B cell (primary cell): ENCODE data around the gene SNW1. TPM values are rescaled to one million over a fixed set of nuclear protein-coding genes. Genes with fewer than 3 reads are reported as not detected.

Source experiments
- ATAC-seq: fragments of 200-7000 bp; cut with Tn5 transposase; one replicate; pipeline ENCODE4 v1.10.0; 2021; ENCODE audit warnings: low read depth, mild to moderate bottlenecking, moderate number of reproducible peaks, moderate library complexity
- CTCF ChIA-PET: fragments of 350-600 bp; sonication (Branson Sonifier 250); formaldehyde crosslinking; loops from one replicate; lab custom pipeline; 2021; ENCODE audit warnings: antibody characterized with exemption, inconsistent platforms; lab: Charles Lee
- POLR2A ChIA-PET: fragments of 350-600 bp; sonication (Branson Sonifier 250); formaldehyde crosslinking; loops from one replicate; lab custom pipeline; 2021; ENCODE audit warnings: antibody characterized with exemption; lab: Charles Lee
- DNase-seq: peaks from one replicate; pipeline ENCODE4 v3.0.0; 2013
- H2AFZ ChIP-seq: 2 replicates; pipeline ENCODE4 v1.6.1; 2012; ENCODE audit warnings: mild to moderate bottlenecking, low read depth, low read length; ENCODE audit not compliant: insufficient read depth, poor library complexity, severe bottlenecking
- H3K27ac ChIP-seq, 2 donors: 1 replicate in 1 of 2; 2 replicates in 1 of 2; pipeline ENCODE4 v1.5.1; 2012 to 2013; ENCODE audit warnings: low read length in 2 of 2, mild to moderate bottlenecking in 2 of 2, moderate library complexity in 1 of 2
- H3K27me3 ChIP-seq, 4 experiments: fragments of 200-600 bp in 1 of 4; sonication (generic) in 1 of 4; replicated peaks in 1 of 4; 1 replicate in 2 of 4; 2 replicates in 2 of 4; pipeline versions ENCODE4 v1.6.1 to v1.7.0; 2013 to 2016; ENCODE audit warnings: low read length in 3 of 4, mild to moderate bottlenecking in 2 of 4, mixed read lengths in 1 of 4, moderate library complexity in 1 of 4; ENCODE audit not compliant: insufficient read depth in 4 of 4, control insufficient read depth in 3 of 4; ENCODE audit errors: control extremely low read depth in 1 of 4
- H3K36me3 ChIP-seq, 2 experiments: replicated peaks in 1 of 2; 1 replicate in 1 of 2; 2 replicates in 1 of 2; pipeline versions ENCODE4 v1.6.1 to v1.7.1; 2013; ENCODE audit warnings: low read length in 1 of 2; ENCODE audit not compliant: insufficient read depth in 2 of 2, control insufficient read depth in 1 of 2; ENCODE audit errors: control extremely low read depth in 1 of 2, extremely low read depth in 1 of 2
- H3K4me1 ChIP-seq, 2 donors: fragments of 200-600 bp in 1 of 2; sonication (generic) in 1 of 2; 1 replicate in 1 of 2; 2 replicates in 1 of 2; pipeline versions ENCODE4 v1.5.1 to v1.6.1; 2013 to 2017; ENCODE audit warnings: low read length in 2 of 2; ENCODE audit not compliant: control insufficient read depth in 2 of 2, insufficient read depth in 2 of 2
- H3K4me2 ChIP-seq: replicated peaks from 2 replicates; pipeline ENCODE3; 2012; ENCODE audit warnings: mild to moderate bottlenecking, low read depth, low read length; ENCODE audit not compliant: poor library complexity, severe bottlenecking
- H3K4me3 ChIP-seq, 5 experiments: fragments of 200-600 bp in 1 of 5; sonication (generic) in 1 of 5; 1 replicate in 3 of 5; 2 replicates in 2 of 5; pipeline versions ENCODE4 v1.5.1 to v1.7.0; 2011 to 2016; ENCODE audit warnings: low read length in 4 of 5, mild to moderate bottlenecking in 4 of 5, low read depth in 2 of 5, control low read depth in 1 of 5, moderate library complexity in 1 of 5; ENCODE audit not compliant: insufficient read depth in 1 of 5; ENCODE audit errors: control extremely low read depth in 1 of 5, extremely low read depth in 1 of 5
- H3K79me2 ChIP-seq: fragments of 200-600 bp; sonication (generic); one replicate; pipeline ENCODE4 v1.6.0; 2016; ENCODE audit warnings: low read length; ENCODE audit not compliant: control insufficient read depth, insufficient read depth
- H3K9ac ChIP-seq: fragments of 200-600 bp; sonication (generic); 2 replicates; pipeline ENCODE4 v1.6.1; 2017; ENCODE audit warnings: mild to moderate bottlenecking, low read length, moderate library complexity
- H3K9me3 ChIP-seq, 3 donors: one replicate each; pipeline versions ENCODE4 v1.6.1 to v1.7.1; 2013; ENCODE audit warnings: low read length in 2 of 3; ENCODE audit not compliant: control insufficient read depth in 2 of 3, insufficient read depth in 1 of 3; ENCODE audit errors: control extremely low read depth in 1 of 3
- H4K20me1 ChIP-seq: 2 replicates; pipeline ENCODE4 v1.6.0; 2012; ENCODE audit warnings: mild to moderate bottlenecking, low read length; ENCODE audit not compliant: insufficient read depth, control insufficient read depth, poor library complexity, severe bottlenecking
- H3K27ac Mint-ChIP-seq: one replicate; pipeline ENCODE4 v1.8.0; 2021; ENCODE audit warnings: mixed read lengths
- H3K27me3 Mint-ChIP-seq: one replicate; pipeline ENCODE4 v1.8.0; 2021; ENCODE audit warnings: mixed read lengths
- H3K4me1 Mint-ChIP-seq: one replicate; pipeline ENCODE4 v1.8.0; 2021; ENCODE audit warnings: mixed read lengths
- H3K4me3 Mint-ChIP-seq: one replicate; pipeline ENCODE4 v1.8.0; 2021; ENCODE audit warnings: mixed read lengths
- H3K9me3 Mint-ChIP-seq: one replicate; pipeline ENCODE4 v1.8.0; 2022; ENCODE audit warnings: mixed read lengths; ENCODE audit not compliant: insufficient read depth
- CTCF ChIP-seq: fragments of 200-600 bp; IDR thresholded peaks from one replicate; pipeline ENCODE4 v1.8.0; 2022; ENCODE audit warnings: antibody characterized with exemption, mild to moderate bottlenecking
- EZH2 ChIP-seq: IDR thresholded peaks from 2 replicates; pipeline ENCODE4 v1.6.1; 2012; ENCODE audit warnings: borderline replicate concordance, low read depth, mild to moderate bottlenecking, moderate library complexity, low read length; ENCODE audit not compliant: insufficient read depth, poor library complexity, severe bottlenecking
- WGBS: methylation state at CpG from one replicate; pipeline ENCODE4 v1.1.5; 2013; ENCODE audit warnings: missing lambda C conversion rate; ENCODE audit not compliant: insufficient coverage; 5-methylcytosine and 5-hydroxymethylcytosine counted together
- intact Hi-C: fragments of 100-400 bp; cut with micrococcal nuclease; formaldehyde crosslinking; loops from one replicate; pipeline ENCODE4 v1.10.0; 2022
- polyA plus RNA-seq: library from polyadenylated mRNA; depleted of rRNA; stranded (reverse); fragments of >200 nt; gene quantifications from 2 replicates; pipeline ENCODE4 v1.2.3, GENCODE V29; 2012
- total RNA-seq, 2 donors: library from RNA; stranded (reverse); fragments of 120-200 nt in 1 of 2; gene quantifications; 1 replicate in 1 of 2; 2 replicates in 1 of 2; pipeline versions ENCODE4 v1.2.3 to v1.2.4, GENCODE V29; 2013 to 2022

Gene SNW1
- total and polyA plus RNA-seq, 2 donors (not counting 1 experiment from before 2014, with no cell fraction given) = 15.0 to 86.4 TPM

- H3K36me3 ChIP-seq = peaks cover 0 to 8% of the 10 kb centered on the region in 2 experiments
- no peak overlapping the region for H3K9ac ChIP-seq
- 75% methylated on average over 1 of the region's 1 CpG for WGBS
- peaks cover 26% of the 10 kb centered on the region for H3K79me2 ChIP-seq
- POLR2A ChIA-PET = interaction anchor here (0.6 kb wide), 1 partner anchor 29 kb away, joined by 4 read pairs; no protein-coding TSS in a partner anchor
- ATAC-seq (no peak), DNase-seq (no peak)
- H4K20me1 ChIP-seq = peaks cover 16% of the 10 kb centered on the region
- Mint-ChIP-seq H3K4me3 (no peak overlapping the region), H3K4me1 (peaks cover 27% of the 10 kb centered on the region), H3K27me3 (no peaks in the 10 kb centered on the region), H3K27ac (no peak overlapping the region), H3K9me3 (no peaks in the 10 kb centered on the region)
- TF ChIP-seq EZH2 (no peak), CTCF (no peak)
- CTCF ChIA-PET = interaction anchor here (1.0 kb wide), 1 partner anchor 214 kb away, joined by 3 read pairs; no protein-coding TSS in a partner anchor
- intact Hi-C loops = loop anchor here (10.0 kb wide), 1 partner anchor 389 kb away; the partner anchor contains the start of genes SAMD15 and TMED8
- no peaks in the 10 kb centered on the region for H3K27me3 ChIP-seq
- no peak overlapping the region for H3K4me3 ChIP-seq
- H2AFZ ChIP-seq = no peak overlapping the region
- H3K27ac ChIP-seq = no peak overlapping the region
- H3K4me2 ChIP-seq = no peak overlapping the region
- no peaks in the 10 kb centered on the region for H3K9me3 ChIP-seq
- H3K4me1 ChIP-seq = peaks cover 23% of the 10 kb centered on the region in 2 donors
Observed at GRCh38 chr14:77763316-77763715, 2.4 kb upstream of the SNW1 start.

- Histone ChIP-seq H3K4me3 (peak overlapping the region; percentile 82 to 98 (median 92)), H4K20me1 (peaks cover 31% of the 10 kb centered on the region), H3K36me3 (peaks cover 0 to 13% of the 10 kb centered on the region in 2 experiments), H3K4me2 (peak overlapping the region; percentile 86), H3K9me3 (no peaks in the 10 kb centered on the region), H3K9ac (peak overlapping the region; percentile 96), H3K27ac (peak overlapping the region; percentile 97), H3K4me1 (peaks cover 23 to 24% of the 10 kb centered on the region in 2 donors), H3K79me2 (peaks cover 46% of the 10 kb centered on the region), H3K27me3 (no peaks in the 10 kb centered on the region), H2AFZ (peak overlapping the region; percentile 88)
- TF ChIP-seq CTCF (no peak), EZH2 (no peak)
- H3K4me1 Mint-ChIP-seq = peaks cover 36% of the 10 kb centered on the region
- H3K27me3 Mint-ChIP-seq = no peaks in the 10 kb centered on the region
- H3K4me3 Mint-ChIP-seq = peak overlapping the region; percentile 97
- DNase-seq = no peak
- 0% methylated on average over 15 of the region's 24 CpGs for WGBS
- intact Hi-C loops = loop anchor here (1.0 to 10.0 kb wide), 7 partner anchors 39 to 663 kb away; partner anchors contain the start of genes ADCK1, ALKBH1, CIPC and GSTZ1
- H3K9me3 Mint-ChIP-seq = no peaks in the 10 kb centered on the region
- peak overlapping the region; percentile 97 for H3K27ac Mint-ChIP-seq
- ChIA-PET POLR2A (interaction anchor here (0.5 to 1.5 kb wide), 3 partner anchors 39 to 441 kb away, joined by 4 to 5 read pairs (median 4); partner anchors contain the start of genes ADCK1, GSTZ1 and POMT2), CTCF (interaction anchor here (1.1 to 1.6 kb wide), 3 partner anchors 37 to 446 kb away, joined by 3 to 5 read pairs (median 3); partner anchors contain the start of gene ADCK1)
- ATAC-seq = no peak
Observed at GRCh38 chr14:77761205-77761931, 412 bp upstream of the SNW1 start.
